NB4 (cell line): ENCODE data around the gene ARL8B.

Experiments used
- DNase-seq: peaks from one replicate; pipeline ENCODE4 v3.0.0; 2010; ENCODE audit warnings: low read depth
- H3K4me3 ChIP-seq: one replicate; pipeline ENCODE4 v1.5.1; 2011; ENCODE audit warnings: mild to moderate bottlenecking, low read depth, low read length, moderate library complexity
- MAX ChIP-seq: IDR thresholded peaks from 2 replicates; pipeline ENCODE4 v1.6.1; 2011; ENCODE audit warnings: low read depth, low read length
- MYC ChIP-seq: IDR thresholded peaks from 2 replicates; pipeline ENCODE4 v1.6.1; 2011; ENCODE audit warnings: low read depth, low read length
- POLR2A ChIP-seq: IDR thresholded peaks from 2 replicates; pipeline ENCODE4 v1.6.1; 2011; ENCODE audit warnings: mild to moderate bottlenecking; ENCODE audit not compliant: insufficient read length; ENCODE audit errors: extremely low read depth
- TF ChIP-seq, protein P1 (sequence below): IDR thresholded peaks from one replicate; pipeline ENCODE4 v1.5.1; 2012; ENCODE audit warnings: low read depth, low read length

Gene ARL8B

GRCh38 chr3:5219216-5219615 lies 97.1 kb downstream of the ARL8B start:
- TF ChIP-seq POLR2A (no peak), MYC (no peak), MAX (no peak)
- TF ChIP-seq, protein P1, sequence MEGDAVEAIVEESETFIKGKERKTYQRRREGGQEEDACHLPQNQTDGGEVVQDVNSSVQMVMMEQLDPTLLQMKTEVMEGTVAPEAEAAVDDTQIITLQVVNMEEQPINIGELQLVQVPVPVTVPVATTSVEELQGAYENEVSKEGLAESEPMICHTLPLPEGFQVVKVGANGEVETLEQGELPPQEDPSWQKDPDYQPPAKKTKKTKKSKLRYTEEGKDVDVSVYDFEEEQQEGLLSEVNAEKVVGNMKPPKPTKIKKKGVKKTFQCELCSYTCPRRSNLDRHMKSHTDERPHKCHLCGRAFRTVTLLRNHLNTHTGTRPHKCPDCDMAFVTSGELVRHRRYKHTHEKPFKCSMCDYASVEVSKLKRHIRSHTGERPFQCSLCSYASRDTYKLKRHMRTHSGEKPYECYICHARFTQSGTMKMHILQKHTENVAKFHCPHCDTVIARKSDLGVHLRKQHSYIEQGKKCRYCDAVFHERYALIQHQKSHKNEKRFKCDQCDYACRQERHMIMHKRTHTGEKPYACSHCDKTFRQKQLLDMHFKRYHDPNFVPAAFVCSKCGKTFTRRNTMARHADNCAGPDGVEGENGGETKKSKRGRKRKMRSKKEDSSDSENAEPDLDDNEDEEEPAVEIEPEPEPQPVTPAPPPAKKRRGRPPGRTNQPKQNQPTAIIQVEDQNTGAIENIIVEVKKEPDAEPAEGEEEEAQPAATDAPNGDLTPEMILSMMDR, result no peak
- no peak overlapping the region for H3K4me3 ChIP-seq
- DNase-seq, result no peak

DNA sequence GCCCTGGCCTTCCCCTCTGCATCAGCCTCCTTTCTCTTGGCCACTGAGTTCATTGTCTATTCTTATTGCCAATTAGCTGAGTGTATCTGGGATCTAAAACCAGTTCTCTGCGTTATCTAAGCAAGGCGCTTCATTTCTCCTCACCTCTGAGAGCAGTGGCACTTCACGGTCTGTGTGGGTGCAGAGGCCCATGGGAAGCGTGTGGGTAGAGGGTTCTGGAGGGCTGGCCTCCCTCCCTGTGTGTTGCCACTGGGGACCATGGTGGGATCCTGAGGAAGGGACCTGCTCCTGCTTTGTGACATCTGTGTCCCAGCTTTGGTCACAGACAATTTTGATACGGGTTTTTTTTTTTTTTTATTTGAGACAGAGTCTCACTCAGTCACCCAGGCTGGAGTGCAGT lies 98.1 kb downstream of the ARL8B start:
- no peak overlapping the region for H3K4me3 ChIP-seq
- TF ChIP-seq, protein P1, result no peak
- no peak for TF ChIP-seq MYC
- no peak for TF ChIP-seq MAX
- TF ChIP-seq POLR2A, result no peak
- no peak for DNase-seq

DNA sequence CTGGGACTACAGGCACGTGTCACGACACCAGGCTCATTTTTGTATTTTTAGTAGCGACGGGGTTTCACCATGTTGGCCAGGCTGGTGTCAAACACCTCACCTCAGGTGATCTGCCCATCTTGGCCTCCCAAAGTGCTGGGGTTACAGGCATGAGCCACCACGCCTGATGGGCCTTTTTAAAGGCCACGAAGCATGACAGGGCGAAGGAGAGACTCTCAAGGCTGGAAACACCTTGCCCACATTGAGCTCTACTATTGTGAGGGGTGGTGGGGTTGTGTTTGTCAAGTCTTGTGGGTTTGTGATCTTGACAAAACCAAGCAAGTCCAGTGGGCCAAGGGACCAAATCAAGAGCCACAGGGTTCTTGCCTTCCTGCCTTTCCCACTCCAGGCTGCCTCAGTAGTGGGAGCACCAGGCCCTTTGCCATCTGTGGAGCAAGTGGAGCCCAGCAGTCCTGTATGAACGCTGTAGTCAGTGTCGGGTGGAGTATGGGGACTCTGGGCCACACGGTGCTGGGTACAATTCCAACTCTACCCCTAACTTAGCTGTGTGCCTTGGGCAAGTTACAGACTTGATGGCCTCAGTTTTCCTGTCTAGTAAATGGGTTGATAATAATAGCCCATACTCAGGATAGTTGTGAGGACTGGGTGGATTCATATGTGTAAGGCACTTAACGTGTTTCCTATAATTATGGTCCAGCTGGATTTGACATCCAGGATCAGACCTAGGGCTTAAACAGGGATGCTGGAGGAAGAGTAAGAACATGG lies 98.8 kb downstream of the ARL8B start:
- no peak overlapping the region for H3K4me3 ChIP-seq
- DNase-seq, result no peak
- TF ChIP-seq MYC (no peak), POLR2A (no peak), MAX (no peak)
- TF ChIP-seq, protein P1, result no peak

- no peak for TF ChIP-seq MYC
- DNase-seq, result no peak
- no peak overlapping the region for H3K4me3 ChIP-seq
Observed at GRCh38 chr3:5221701-5222100, 99.6 kb downstream of the ARL8B start.

- TF ChIP-seq POLR2A (no peak), MAX (no peak), MYC (no peak)
- TF ChIP-seq, protein P1, result no peak
- no peak overlapping the region for H3K4me3 ChIP-seq
- DNase-seq, result no peak
Observed at GRCh38 chr3:5222283-5223005, 100.4 kb downstream of the ARL8B start.

GRCh38 chr3:5226783-5227182 lies 104.7 kb downstream of the ARL8B start:
- no peak overlapping the region for H3K4me3 ChIP-seq
- TF ChIP-seq, protein P1, result peak; percentile 11
- TF ChIP-seq MYC, result no peak
- DNase-seq, result peak; percentile 50
